K562 (cell line): ENCODE measurements around the gene NR1D2. TPM values are rescaled to one million over a fixed set of nuclear protein-coding genes. Genes with fewer than 3 reads are reported as not detected.
A peak's percentile ranks its signal among the peaks of the same experiment; 100 is the strongest.

Experiments
- ARHGAP35 ChIP-seq: fragments of 450-650 bp; IDR thresholded peaks from 2 replicates; pipeline ENCODE4 v1.6.1; 2018; ENCODE audit not compliant: partially characterized antibody
- ARID1B ChIP-seq: fragments of 450-650 bp; IDR thresholded peaks from 2 replicates; pipeline ENCODE4 v1.6.1; 2016; ENCODE audit warnings: antibody characterized with exemption, mild to moderate bottlenecking, inconsistent platforms
- ATF3 ChIP-seq, 2 experiments: fragments of 450-650 bp in 1 of 2; sonication (generic) in 1 of 2; formaldehyde crosslinking in 1 of 2; IDR thresholded peaks in 1 of 2; conservative IDR thresholded peaks in 1 of 2; 2 replicates each; pipeline versions ENCODE4 v1.6.1 to v1.8.1; 2016 to 2023; ENCODE audit warnings: mild to moderate bottlenecking in 2 of 2, moderate library complexity in 2 of 2, inconsistent platforms in 1 of 2, missing genetic modification reagents in 1 of 2
- BCOR ChIP-seq: fragments of 450-650 bp; IDR thresholded peaks from 2 replicates; pipeline ENCODE4 v1.6.1; 2016
- BDP1 ChIP-seq: IDR thresholded peaks from 3 replicates; pipeline ENCODE4 v1.6.1; 2011; ENCODE audit not compliant: insufficient read length, insufficient read depth
- EHMT2 ChIP-seq: fragments of 450-650 bp; IDR thresholded peaks from 2 replicates; pipeline ENCODE4 v1.6.1; 2018; ENCODE audit warnings: antibody characterized with exemption
- EP400 ChIP-seq: fragments of 450-650 bp; IDR thresholded peaks from 2 replicates; pipeline ENCODE4 v1.6.1; 2017; ENCODE audit warnings: antibody characterized with exemption, mild to moderate bottlenecking, moderate library complexity
- GATA2 ChIP-seq: sonication (generic); formaldehyde crosslinking; IDR thresholded peaks from 2 replicates; pipeline ENCODE4 v1.4.0; 2020; ENCODE audit warnings: mild to moderate bottlenecking, missing genetic modification reagents
- HDAC1 ChIP-seq, 2 experiments: fragments of 450-650 bp; IDR thresholded peaks; 2 replicates each; pipeline ENCODE4 v1.6.1; 2016 to 2017; ENCODE audit warnings: inconsistent platforms in 1 of 2, mild to moderate bottlenecking in 1 of 2, moderate library complexity in 1 of 2
- HIVEP1 ChIP-seq: fragments of 250-450 bp; sonication (Bioruptor Pico); IDR thresholded peaks from 2 replicates; pipeline ENCODE4 v1.4.0; 2020; ENCODE audit warnings: mild to moderate bottlenecking
- HMBOX1 ChIP-seq: sonication (generic); IDR thresholded peaks from 2 replicates; pipeline ENCODE4 v1.6.1; 2016
- KHSRP ChIP-seq: fragments of 450-650 bp; IDR thresholded peaks from 2 replicates; pipeline ENCODE4 v1.6.1; 2017
- LCOR ChIP-seq: sonication (generic); formaldehyde crosslinking; IDR thresholded peaks from 2 replicates; pipeline ENCODE4 v1.8.0; 2022; ENCODE audit warnings: mild to moderate bottlenecking, missing genetic modification reagents
- MCM7 ChIP-seq, 2 experiments: fragments of 450-650 bp; IDR thresholded peaks; 2 replicates each; pipeline ENCODE4 v1.6.1; 2016 to 2018
- MEIS2 ChIP-seq: fragments of 450-650 bp; IDR thresholded peaks from 2 replicates; pipeline ENCODE4 v1.6.1; 2014; ENCODE audit warnings: mild to moderate bottlenecking; ENCODE audit not compliant: partially characterized antibody
- MTA1 ChIP-seq: fragments of 450-650 bp; IDR thresholded peaks from 2 replicates; pipeline ENCODE4 v1.6.1; 2017; ENCODE audit warnings: borderline replicate concordance
- NBN ChIP-seq: fragments of 450-650 bp; IDR thresholded peaks from 2 replicates; pipeline ENCODE4 v1.6.1; 2016; ENCODE audit warnings: low read depth, mild to moderate bottlenecking
- NFIC ChIP-seq: fragments of 450-650 bp; IDR thresholded peaks from 2 replicates; pipeline ENCODE4 v1.6.1; 2017; ENCODE audit warnings: mild to moderate bottlenecking, inconsistent platforms
- NR2C1 ChIP-seq, 2 experiments: fragments of 450-650 bp; IDR thresholded peaks; 2 replicates each; pipeline ENCODE4 v1.6.1; 2017; ENCODE audit warnings: mild to moderate bottlenecking in 2 of 2, antibody characterized with exemption in 1 of 2, inconsistent platforms in 1 of 2, missing compliant biosample characterization in 1 of 2, missing genetic modification characterization in 1 of 2
- SAFB2 ChIP-seq: fragments of 200-400 bp; formaldehyde crosslinking; IDR thresholded peaks from 2 replicates; pipeline ENCODE4 v1.6.1; 2018; ENCODE audit warnings: borderline replicate concordance, low read length, low read depth, moderate library complexity; ENCODE audit not compliant: severe bottlenecking
- SIN3A ChIP-seq, 2 experiments: fragments of 150-350 bp in 1 of 2; IDR thresholded peaks; 2 replicates each; pipeline ENCODE4 v1.6.1; 2011 to 2016; ENCODE audit warnings: borderline replicate concordance in 2 of 2, low read depth in 2 of 2, low read length in 2 of 2, mild to moderate bottlenecking in 2 of 2, moderate library complexity in 2 of 2; ENCODE audit not compliant: control insufficient read depth in 1 of 2
- SMARCA5 ChIP-seq: fragments of 450-650 bp; IDR thresholded peaks from 2 replicates; pipeline ENCODE4 v1.6.1; 2016
- SP1 ChIP-seq: sonication (generic); formaldehyde crosslinking; IDR thresholded peaks from 2 replicates; pipeline ENCODE4 v1.8.1; 2022; ENCODE audit warnings: mild to moderate bottlenecking, missing genetic modification reagents
- ZNF184 ChIP-seq: sonication (generic); formaldehyde crosslinking; IDR thresholded peaks from 2 replicates; pipeline ENCODE4 v1.5.0; 2020; ENCODE audit warnings: missing genetic modification reagents
- ZNF785 ChIP-seq: fragments of 250-450 bp; sonication (Bioruptor Pico); IDR thresholded peaks from 2 replicates; pipeline ENCODE4 v1.4.0; 2020; ENCODE audit warnings: mild to moderate bottlenecking
- ZNF830 ChIP-seq: fragments of 250-450 bp; sonication (Bioruptor Pico); IDR thresholded peaks from 2 replicates; pipeline ENCODE4 v1.5.0; 2021; ENCODE audit warnings: mild to moderate bottlenecking
- polyA plus RNA-seq, 8 experiments: library from polyadenylated mRNA; depleted of rRNA in 4 of 8; stranded (reverse) in 5 of 8; unstranded in 3 of 8; fragments of >200 nt; fragmentation: Nextera tagmentation in 2 of 8; fragmentation: Illumina TruSeq in 1 of 8; extraction: Ambion mirVana in 2 of 8; extraction: Trizol in 1 of 8; gene quantifications; 2 replicates each; pipeline versions ENCODE4 v1.2.1 to v1.2.3, GENCODE V29; 2011 to 2014; ENCODE audit warnings: inconsistent platforms in 1 of 8, missing spikeins in 1 of 8
- total RNA-seq, 7 experiments: library from RNA; depleted of rRNA in 6 of 7; stranded (reverse); fragments of >200 nt in 6 of 7; fragmentation: Illumina TruSeq in 2 of 7; extraction: Trizol in 2 of 7; gene quantifications; 2 replicates each; pipeline versions ENCODE4 v1.2.1 to v1.2.3, GENCODE V29; 2011 to 2021; ENCODE audit warnings: low replicate concordance in 1 of 7
- TF ChIP-seq, protein P1 (sequence below): fragments of 250-450 bp; sonication (Bioruptor Pico); IDR thresholded peaks from 2 replicates; pipeline ENCODE4 v1.4.0; 2020; ENCODE audit warnings: mild to moderate bottlenecking, moderate library complexity, borderline replicate concordance

NR1D2 gene
- total and polyA plus RNA-seq, 9 of the 15 experiments (the other 6 are each of a cell fraction or from before 2014, with no cell fraction given): 1.2 to 5.5 (median 2.9) TPM

DNA sequence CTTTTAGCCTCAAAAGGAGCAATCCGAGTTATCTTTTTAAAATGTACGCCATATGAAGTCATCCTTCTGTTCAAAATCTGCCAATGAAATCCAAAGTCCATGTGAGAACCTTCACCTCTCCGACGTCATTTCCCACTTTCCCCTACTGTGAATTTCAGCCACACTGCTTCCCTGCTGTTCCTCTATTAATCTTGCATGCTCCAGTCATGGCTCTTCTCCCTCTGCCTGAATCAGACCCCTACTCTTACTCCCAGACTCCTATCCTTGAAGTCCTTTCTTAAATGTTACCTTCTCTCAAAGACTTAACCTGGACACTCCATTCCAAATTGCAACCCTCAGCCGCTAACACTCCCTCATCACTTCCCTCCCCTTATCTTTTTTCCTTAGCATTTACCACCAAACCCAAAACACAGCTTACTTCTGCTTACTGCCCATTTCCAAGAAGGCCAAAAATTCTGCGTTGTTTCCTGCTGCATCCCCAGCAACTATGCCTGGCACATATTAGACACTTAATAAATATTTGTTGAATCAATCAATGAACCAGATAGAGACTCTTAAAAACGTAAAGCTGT is 29.5 kb upstream of the NR1D2 start (continued):
- TF ChIP-seq GATA2 (0 out of 2 replicates have a peak, but pooled peaks have one; percentile 24), EP400 (0 out of 2 replicates have a peak, but pooled peaks have one; percentile 7), MEIS2 (peak; percentile 34), NFIC (0 out of 2 replicates have a peak, but pooled peaks have one; percentile 7), NR2C1 (IDR thresholded peaks at IDR 0.05) (peak; percentile 39; the same call in 1 of the 2 replicates), NR2C1 (tag; IDR thresholded peaks at IDR 0.05) (no peak), ARID1B (peak; percentile 61), ZNF830 (CRISPR knock-in tag) (no peak), SMARCA5 (peak; percentile 78; the same call in 1 of the 2 replicates), NBN (peak; percentile 79), EHMT2 (peak; percentile 76), SIN3A (IDR thresholded peaks at IDR 0.05; ENCODE audit: borderline replicate concordance in 2 of 2, control insufficient read depth in 1 of 2, low read depth in 2 of 2, low read length in 2 of 2) (no peak), MCM7 (IDR thresholded peaks at IDR 0.05) (peak in 1 of 2 experiments; percentile 46; a peak in 1 of 4 replicates), KHSRP (peak; percentile 25; the same call in 1 of the 2 replicates), SAFB2 (no peak), BDP1 (peak; percentile 1), LCOR (0 out of 2 replicates have a peak, but pooled peaks have one; percentile 37), ZNF184 (CRISPR knock-in tag) (no peak), BCOR (peak; percentile 68), HDAC1 (IDR thresholded peaks at IDR 0.05) (peak; percentile 9 to 76; a peak in 3 of 4 replicates), SP1 (no peak), MTA1 (0 out of 2 replicates have a peak, but pooled peaks have one; percentile 50), ARHGAP35 (peak; percentile 67), ZNF785 (CRISPR knock-in tag) (no peak), ATF3 (IDR thresholded peaks at IDR 0.05) (peak; percentile 29), ATF3 (CRISPR knock-in tag; conservative IDR thresholded peaks at IDR 0.05) (no peak), HMBOX1 (0 out of 2 replicates have a peak, but pooled peaks have one; percentile 37), HIVEP1 (CRISPR knock-in tag) (no peak)
- TF ChIP-seq, protein P1, sequence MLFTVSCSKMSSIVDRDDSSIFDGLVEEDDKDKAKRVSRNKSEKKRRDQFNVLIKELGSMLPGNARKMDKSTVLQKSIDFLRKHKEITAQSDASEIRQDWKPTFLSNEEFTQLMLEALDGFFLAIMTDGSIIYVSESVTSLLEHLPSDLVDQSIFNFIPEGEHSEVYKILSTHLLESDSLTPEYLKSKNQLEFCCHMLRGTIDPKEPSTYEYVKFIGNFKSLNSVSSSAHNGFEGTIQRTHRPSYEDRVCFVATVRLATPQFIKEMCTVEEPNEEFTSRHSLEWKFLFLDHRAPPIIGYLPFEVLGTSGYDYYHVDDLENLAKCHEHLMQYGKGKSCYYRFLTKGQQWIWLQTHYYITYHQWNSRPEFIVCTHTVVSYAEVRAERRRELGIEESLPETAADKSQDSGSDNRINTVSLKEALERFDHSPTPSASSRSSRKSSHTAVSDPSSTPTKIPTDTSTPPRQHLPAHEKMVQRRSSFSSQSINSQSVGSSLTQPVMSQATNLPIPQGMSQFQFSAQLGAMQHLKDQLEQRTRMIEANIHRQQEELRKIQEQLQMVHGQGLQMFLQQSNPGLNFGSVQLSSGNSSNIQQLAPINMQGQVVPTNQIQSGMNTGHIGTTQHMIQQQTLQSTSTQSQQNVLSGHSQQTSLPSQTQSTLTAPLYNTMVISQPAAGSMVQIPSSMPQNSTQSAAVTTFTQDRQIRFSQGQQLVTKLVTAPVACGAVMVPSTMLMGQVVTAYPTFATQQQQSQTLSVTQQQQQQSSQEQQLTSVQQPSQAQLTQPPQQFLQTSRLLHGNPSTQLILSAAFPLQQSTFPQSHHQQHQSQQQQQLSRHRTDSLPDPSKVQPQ (CRISPR knock-in tag): no peak
